Sigmoid colon (tissue), 4 donors: ENCODE data around the gene POGLUT2.

Experiments
- CTCF ChIP-seq, 4 experiments: fragments of 450-650 bp in 3 of 4; fragments of 200-600 bp in 1 of 4; IDR thresholded peaks; one replicate each; pipeline ENCODE4 v1.5.1; 2016 to 2019; ENCODE audit warnings: antibody characterized with exemption in 4 of 4, mild to moderate bottlenecking in 3 of 4, moderate library complexity in 2 of 4
- EP300 ChIP-seq, 4 donors: sonication (generic); formaldehyde crosslinking; IDR thresholded peaks; one replicate each; pipeline ENCODE4 v1.6.1; 2017; ENCODE audit warnings: antibody characterized with exemption in 4 of 4
- POLR2A ChIP-seq, 2 donors: fragments of 450-650 bp; IDR thresholded peaks; one replicate each; pipeline ENCODE4 v1.6.1; 2016; ENCODE audit warnings: antibody characterized with exemption in 2 of 2, mild to moderate bottlenecking in 2 of 2, moderate library complexity in 2 of 2
- POLR2AphosphoS5 ChIP-seq, 4 donors: sonication (generic); formaldehyde crosslinking; IDR thresholded peaks; one replicate each; pipeline ENCODE4 v1.6.1; 2017; ENCODE audit warnings: antibody characterized with exemption in 4 of 4

GRCh38 chr13:102807699-102808098 lies 8.9 kb upstream of the POGLUT2 start:
- no peak for TF ChIP-seq CTCF (IDR thresholded peaks at IDR 0.05)
- no peak for TF ChIP-seq POLR2A (IDR thresholded peaks at IDR 0.05)
- no peak for TF ChIP-seq EP300 (IDR thresholded peaks at IDR 0.05)
- TF ChIP-seq POLR2AphosphoS5 (IDR thresholded peaks at IDR 0.05), result no peak
